ENCODE results near the gene LENEP.

- peak in 1 of 4 experiments; percentile 26 for TF ChIP-seq CTCF (IDR thresholded peaks at IDR 0.05)
- TF ChIP-seq POLR2AphosphoS5 (IDR thresholded peaks at IDR 0.05) = peak; percentile 100
Observed at GRCh38 chr1:154982897-154983648, 10.3 kb upstream of the LENEP start, which contains the start of gene FLAD1.
